H1 (cell line): ENCODE results near the gene GPATCH2L. TPM values are rescaled to one million over a fixed set of nuclear protein-coding genes. Genes with fewer than 3 reads are reported as not detected.

Experiments
- CTCF ChIA-PET: fragments of 300-600 bp; sonication (Branson Sonifier 250); formaldehyde crosslinking; loops from one replicate; lab custom pipeline; 2021; ENCODE audit not compliant: partially characterized antibody; lab: Charles Lee
- POLR2A ChIA-PET: fragments of 300-600 bp; sonication (Branson Sonifier 250); formaldehyde crosslinking; loops from one replicate; lab custom pipeline; 2021; ENCODE audit warnings: inconsistent platforms; ENCODE audit not compliant: partially characterized antibody; lab: Charles Lee
- DNase-seq, 2 experiments: peaks; one replicate each; pipeline versions ENCODE4 v3.0.0 to v3.0.0-alpha.2; 2010 to 2022; ENCODE audit warnings: low spot score in 2 of 2, low read depth in 1 of 2, mixed read lengths in 1 of 2
- FAIRE-seq: peaks from 2 replicates; lab custom pipeline; 2011; peaks lifted over from hg19 to GRCh38; lab: Jason Lieb, UNC
- H2AFZ ChIP-seq: 2 replicates; pipeline ENCODE4 v1.8.1; 2012; ENCODE audit warnings: low read length, inconsistent platforms
- H2AK5ac ChIP-seq: 2 replicates; pipeline ENCODE4 v1.6.1; 2013; ENCODE audit warnings: low read depth, low read length
- H2BK120ac ChIP-seq: replicated peaks from 2 replicates; pipeline ENCODE3; 2013; ENCODE audit warnings: low read depth, low read length, inconsistent platforms
- H2BK12ac ChIP-seq: 2 replicates; pipeline ENCODE4 v1.6.1; 2013; ENCODE audit warnings: low read depth, low read length
- H2BK15ac ChIP-seq: 2 replicates; pipeline ENCODE4 v1.6.1; 2013; ENCODE audit warnings: low read length
- H2BK20ac ChIP-seq: 2 replicates; pipeline ENCODE4 v1.6.1; 2013; ENCODE audit warnings: low read length
- H2BK5ac ChIP-seq: 2 replicates; pipeline ENCODE4 v1.6.1; 2013; ENCODE audit warnings: low read depth, low read length
- H3K14ac ChIP-seq: 2 replicates; pipeline ENCODE4 v1.6.1; 2013; ENCODE audit warnings: inconsistent platforms; ENCODE audit not compliant: insufficient read length
- H3K18ac ChIP-seq: 2 replicates; pipeline ENCODE4 v1.6.1; 2013; ENCODE audit warnings: low read length; ENCODE audit errors: extremely low read depth
- H3K23ac ChIP-seq: 2 replicates; pipeline ENCODE4 v1.6.1; 2013; ENCODE audit warnings: inconsistent platforms; ENCODE audit not compliant: insufficient read length
- H3K23me2 ChIP-seq: 2 replicates; pipeline ENCODE4 v1.6.1; 2013; ENCODE audit warnings: low read depth, low read length
- H3K27ac ChIP-seq: 2 replicates; pipeline ENCODE4 v1.6.1; 2011; ENCODE audit warnings: low read depth, low read length, inconsistent platforms
- H3K27me3 ChIP-seq, 4 experiments: replicated peaks in 1 of 4; 1 replicate in 1 of 4; 2 replicates in 3 of 4; pipeline versions ENCODE4 v1.6.1 to v1.8.1; 2011 to 2013; ENCODE audit warnings: low read length in 3 of 4, mild to moderate bottlenecking in 3 of 4, inconsistent platforms in 2 of 4, mixed read lengths in 2 of 4, moderate library complexity in 1 of 4; ENCODE audit not compliant: control insufficient read depth in 3 of 4, insufficient read depth in 3 of 4; ENCODE audit errors: extremely low read depth in 1 of 4
- H3K36me3 ChIP-seq, 4 experiments: 2 replicates each; pipeline versions ENCODE4 v1.6.1 to v1.8.1; 2011 to 2013; ENCODE audit warnings: mild to moderate bottlenecking in 4 of 4, low read length in 3 of 4, moderate library complexity in 2 of 4, control low read depth in 1 of 4, inconsistent platforms in 1 of 4; ENCODE audit not compliant: insufficient read depth in 4 of 4, control insufficient read depth in 2 of 4
- H3K4ac ChIP-seq: replicated peaks from 2 replicates; pipeline ENCODE3; 2013; ENCODE audit warnings: low read length, low read depth, mixed read lengths, inconsistent platforms; ENCODE audit not compliant: insufficient read length
- H3K4me1 ChIP-seq, 4 experiments: replicated peaks in 1 of 4; 1 replicate in 1 of 4; 2 replicates in 3 of 4; pipeline versions ENCODE4 v1.6.1 to v1.8.1; 2011 to 2013; ENCODE audit warnings: low read length in 3 of 4, inconsistent platforms in 2 of 4, mixed read lengths in 1 of 4; ENCODE audit not compliant: insufficient read depth in 4 of 4, control insufficient read depth in 3 of 4
- H3K4me2 ChIP-seq, 2 experiments: 2 replicates each; pipeline versions ENCODE4 v1.6.1 to v1.8.1; 2011 to 2013; ENCODE audit warnings: low read depth in 2 of 2, low read length in 2 of 2, control low read depth in 1 of 2, inconsistent platforms in 1 of 2, mild to moderate bottlenecking in 1 of 2; ENCODE audit not compliant: insufficient read depth in 1 of 2
- H3K4me3 ChIP-seq, 4 experiments: fragments of 200-600, 300-600 bp in 1 of 4; sonication (generic), shearing (Covaris generic), sonication (Bioruptor Twin) in 1 of 4; 2 replicates each; pipeline versions ENCODE4 v1.5.1 to v1.8.1; 2011 to 2016; ENCODE audit warnings: low read length in 4 of 4, low read depth in 3 of 4, control low read depth in 2 of 4, inconsistent platforms in 2 of 4, mild to moderate bottlenecking in 2 of 4, mixed read lengths in 1 of 4, moderate library complexity in 1 of 4; ENCODE audit not compliant: insufficient read depth in 2 of 4; ENCODE audit errors: extremely low read depth in 1 of 4
- H3K56ac ChIP-seq: replicated peaks from 2 replicates; pipeline ENCODE3; 2013; ENCODE audit warnings: low read depth, mild to moderate bottlenecking, mixed read lengths, low read length, inconsistent platforms; ENCODE audit not compliant: insufficient read length
- H3K79me1 ChIP-seq: 2 replicates; pipeline ENCODE4 v1.6.1; 2013; ENCODE audit warnings: low read depth, low read length, control low read depth
- H3K79me2 ChIP-seq, 2 experiments: 2 replicates each; pipeline versions ENCODE4 v1.6.1 to v1.8.1; 2012 to 2013; ENCODE audit warnings: low read length in 2 of 2, mild to moderate bottlenecking in 2 of 2, inconsistent platforms in 1 of 2; ENCODE audit not compliant: insufficient read depth in 2 of 2, control insufficient read depth in 1 of 2
- H3K9ac ChIP-seq, 4 experiments: replicated peaks in 1 of 4; 1 replicate in 1 of 4; 2 replicates in 3 of 4; pipeline versions ENCODE4 v1.6.1 to v1.8.1; 2011 to 2013; ENCODE audit warnings: low read depth in 3 of 4, low read length in 3 of 4, control low read depth in 2 of 4, mild to moderate bottlenecking in 2 of 4, moderate library complexity in 2 of 4, inconsistent platforms in 1 of 4; ENCODE audit errors: extremely low read depth in 1 of 4
- H3K9me3 ChIP-seq, 2 experiments: 2 replicates each; pipeline versions ENCODE4 v1.6.1 to v1.8.1; 2012 to 2013; ENCODE audit warnings: mild to moderate bottlenecking in 2 of 2, moderate library complexity in 2 of 2, control low read depth in 1 of 2, inconsistent platforms in 1 of 2, low read depth in 1 of 2, low read length in 1 of 2, mixed read lengths in 1 of 2; ENCODE audit not compliant: insufficient read depth in 2 of 2
- H4K20me1 ChIP-seq, 2 experiments: replicated peaks in 1 of 2; 2 replicates each; pipeline versions ENCODE3 to v1.8.1; 2011 to 2013; ENCODE audit warnings: inconsistent platforms in 2 of 2, low read length in 2 of 2, mild to moderate bottlenecking in 1 of 2; ENCODE audit not compliant: insufficient read depth in 2 of 2, control insufficient read depth in 1 of 2
- H4K5ac ChIP-seq: 2 replicates; pipeline ENCODE4 v1.6.1; 2013; ENCODE audit warnings: low read length, low read depth, mixed read lengths, inconsistent platforms; ENCODE audit not compliant: insufficient read length
- H4K8ac ChIP-seq: 2 replicates; pipeline ENCODE4 v1.8.0; 2013; ENCODE audit warnings: mild to moderate bottlenecking, moderate library complexity, low read length, inconsistent platforms; ENCODE audit not compliant: insufficient read depth; ENCODE audit errors: extremely low read depth
- H4K91ac ChIP-seq: replicated peaks from 2 replicates; pipeline ENCODE3; 2013; ENCODE audit warnings: low read length, mixed read lengths, inconsistent platforms; ENCODE audit not compliant: insufficient read length
- BRCA1 ChIP-seq: IDR thresholded peaks from 2 replicates; pipeline ENCODE4 v1.6.1; 2012; ENCODE audit warnings: low read depth, low read length, improper control_type of control experiment
- CBX5 ChIP-seq: fragments of 300-800, 300-1000 bp; sonication (generic); IDR thresholded peaks from 2 replicates; pipeline ENCODE4 v1.7.1; 2016; ENCODE audit warnings: antibody characterized with exemption, low read length, low read depth
- CHD1 ChIP-seq: IDR thresholded peaks from 2 replicates; pipeline ENCODE4 v1.6.1; 2012; ENCODE audit warnings: low read depth, low read length, improper control_type of control experiment
- EP300 ChIP-seq, 2 experiments: IDR thresholded peaks; 1 replicate in 1 of 2; 2 replicates in 1 of 2; pipeline ENCODE4 v1.6.1; 2011 to 2012; ENCODE audit warnings: low read depth in 2 of 2, low read length in 2 of 2, mild to moderate bottlenecking in 2 of 2, borderline replicate concordance in 1 of 2, inconsistent platforms in 1 of 2, moderate library complexity in 1 of 2
- JUND ChIP-seq: IDR thresholded peaks from 2 replicates; pipeline ENCODE4 v1.6.1; 2011; ENCODE audit warnings: mild to moderate bottlenecking, improper control_type of control experiment, low read length
- PHF8 ChIP-seq: fragments of 200-600 bp; sonication (generic); conservative IDR thresholded peaks from 2 replicates; pipeline ENCODE4 v1.7.1; 2012; ENCODE audit warnings: low read depth, mild to moderate bottlenecking, inconsistent platforms, low read length, moderate library complexity
- SP1 ChIP-seq: IDR thresholded peaks from 2 replicates; pipeline ENCODE4 v1.6.1; 2011; ENCODE audit warnings: low read depth, low read length
- SRF ChIP-seq: IDR thresholded peaks from 2 replicates; pipeline ENCODE4 v1.6.1; 2011; ENCODE audit warnings: mild to moderate bottlenecking, low read depth, low read length, moderate library complexity
- ZNF274 ChIP-seq: IDR thresholded peaks from 2 replicates; pipeline ENCODE4 v1.7.0; 2012; ENCODE audit warnings: low read length, borderline replicate concordance; ENCODE audit errors: extremely low read depth
- WGBS, 2 experiments: shearing (Covaris generic) in 1 of 2; methylation state at CpG; one replicate each; pipeline versions ENCODE4 v1.1.6 to v1.1.7; 2013 to 2015; ENCODE audit warnings: low lambda C conversion rate in 2 of 2, mixed read lengths in 2 of 2, inconsistent platforms in 1 of 2, low coverage in 1 of 2, missing lambda C conversion rate in 1 of 2; ENCODE audit not compliant: insufficient replicate concordance in 2 of 2, insufficient coverage in 1 of 2, insufficient read length in 1 of 2; ENCODE audit errors: extremely low coverage in 1 of 2, missing lambda C conversion rate in 1 of 2; 5-methylcytosine and 5-hydroxymethylcytosine counted together
- polyA plus RNA-seq, 7 experiments: library from polyadenylated mRNA; depleted of rRNA in 3 of 7; stranded (reverse) in 5 of 7; unstranded in 2 of 7; fragments of >200 nt in 5 of 7; fragments of 200-250 nt in 2 of 7; gene quantifications; 1 replicate in 5 of 7; 2 replicates in 1 of 7; 4 replicates in 1 of 7; pipeline versions ENCODE4 v1.2.1 to v1.2.3, GENCODE V29; 2011 to 2013; ENCODE audit warnings: missing spikeins in 2 of 7, mixed read lengths in 2 of 7
- total RNA-seq: library from RNA; stranded (reverse); fragmentation: NEBNext Ultra II Directional; extraction: Animal tissue kit (Norgen Biotek cat#: 25700); gene quantifications from 2 replicates; pipeline ENCODE4 v1.2.1, GENCODE V29; 2021
- TF ChIP-seq, protein P1 (sequence below): IDR thresholded peaks from 2 replicates; pipeline ENCODE4 v1.6.1; 2011; ENCODE audit warnings: low read depth, mild to moderate bottlenecking, low read length; ENCODE audit not compliant: insufficient read depth

Gene GPATCH2L
- total and polyA plus RNA-seq, 2 of the 8 experiments (the other 6 are each of a cell fraction or from before 2014, with no cell fraction given) = 26.0 to 54.9 TPM

DNA sequence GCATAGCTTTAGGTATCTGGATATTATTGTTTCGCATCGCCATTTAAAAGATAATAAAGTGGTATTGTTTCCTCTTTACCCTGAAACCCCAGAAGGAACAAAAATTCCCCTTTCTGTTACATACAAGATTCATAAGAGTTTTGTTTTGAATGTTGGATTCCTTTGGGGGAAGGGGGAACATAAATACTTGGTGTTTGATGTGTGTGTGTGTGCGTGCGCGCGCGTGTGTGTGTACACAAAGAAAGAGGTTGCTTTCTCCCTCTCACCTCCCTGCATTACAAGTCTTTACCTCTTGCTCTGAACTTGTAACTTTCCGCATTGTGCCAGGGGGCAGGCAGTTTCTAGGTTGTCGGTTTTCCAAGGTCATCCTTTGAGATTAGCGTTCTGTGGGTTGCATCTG lies 76.4 kb downstream of the GPATCH2L start:
- H4K20me1 ChIP-seq = no peaks in the 10 kb centered on the region
- H3K56ac ChIP-seq = no peak overlapping the region
- no peak for FAIRE-seq
- H4K91ac ChIP-seq = no peak overlapping the region
- H3K79me1 ChIP-seq = no peaks in the 10 kb centered on the region
- H3K27me3 ChIP-seq = no peaks in the 10 kb centered on the region
- POLR2A ChIA-PET = no interaction called here
- no peak overlapping the region for H3K4me2 ChIP-seq
- H3K4me1 ChIP-seq = 0 out of 7 replicates have a peak, but pooled peaks cover 0 to 2% (median 0%) of the 10 kb centered on the region in 4 experiments
- no peak overlapping the region for H2AFZ ChIP-seq
- no peaks in the 10 kb centered on the region for H3K36me3 ChIP-seq
- H3K23ac ChIP-seq = no peak overlapping the region
- no peaks in the 10 kb centered on the region; the same call in 1 of the 2 replicates for H3K23me2 ChIP-seq
- no peak overlapping the region for H2BK120ac ChIP-seq
- H3K27ac ChIP-seq = no peak overlapping the region
- no peak overlapping the region for H2BK15ac ChIP-seq
- WGBS, 2 experiments = 87% methylated on average over 10 of the region's 10 CpGs; no CpG with 5 or more reads in 1 of the 2 experiments
- CTCF ChIA-PET = interaction anchor here (1.2 to 1.4 kb wide), 2 partner anchors 36 to 67 kb away, joined by 3 to 4 read pairs; no protein-coding TSS in a partner anchor
- TF ChIP-seq PHF8 (no peak), BRCA1 (no peak), ZNF274 (no peak), EP300 (IDR thresholded peaks at IDR 0.05; ENCODE audit: borderline replicate concordance in 1 of 2, low read depth in 2 of 2, low read length in 2 of 2) (no peak), SP1 (no peak), SRF (no peak), CHD1 (no peak), CBX5 (no peak), JUND (no peak)
- TF ChIP-seq, protein P1, sequence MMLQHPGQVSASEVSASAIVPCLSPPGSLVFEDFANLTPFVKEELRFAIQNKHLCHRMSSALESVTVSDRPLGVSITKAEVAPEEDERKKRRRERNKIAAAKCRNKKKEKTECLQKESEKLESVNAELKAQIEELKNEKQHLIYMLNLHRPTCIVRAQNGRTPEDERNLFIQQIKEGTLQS = no peak
- H4K8ac ChIP-seq = no peak overlapping the region
- H3K9ac ChIP-seq = no peak overlapping the region
- H2BK5ac ChIP-seq = no peak overlapping the region; the same call in 1 of the 2 replicates
- H3K4me3 ChIP-seq = no peak overlapping the region
- no peak overlapping the region for H3K18ac ChIP-seq
- H2BK20ac ChIP-seq = no peak overlapping the region
- no peak overlapping the region for H3K14ac ChIP-seq
- no peak overlapping the region for H3K4ac ChIP-seq
- DNase-seq = no peak
- peaks cover 0 to 6% of the 10 kb centered on the region in 2 experiments; a peak in 2 of 4 replicates for H3K9me3 ChIP-seq
- H2BK12ac ChIP-seq = no peak overlapping the region
- no peaks in the 10 kb centered on the region for H3K79me2 ChIP-seq
- H2AK5ac ChIP-seq = no peak overlapping the region
- no peak overlapping the region for H4K5ac ChIP-seq
